Measurements from ENCODE around the gene PPM1M.

Gene PPM1M

DNA sequence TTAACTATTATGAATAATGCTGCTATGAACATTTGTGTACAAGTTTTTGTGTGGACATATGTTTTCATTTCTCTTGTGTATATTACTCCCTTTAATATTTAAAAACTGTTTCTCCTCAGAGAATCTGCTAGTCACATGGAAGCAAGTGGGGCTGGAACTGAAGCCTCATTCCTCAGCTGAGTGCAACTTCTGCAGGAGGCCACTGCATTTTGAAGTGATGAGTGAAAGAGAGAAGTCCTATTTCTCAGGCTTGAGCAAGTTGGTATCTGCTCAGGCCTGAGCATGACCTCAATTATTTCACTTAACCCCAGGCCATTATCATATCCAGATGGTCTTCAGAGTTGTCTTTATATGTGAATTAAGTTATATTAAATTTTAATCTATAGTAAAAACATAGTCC lies 31.7 kb upstream of the PPM1M start:
- Histone ChIP-seq H3K27ac (no peak overlapping the region), H3K27me3 (no peaks in the 10 kb centered on the region), H3K9me3 (no peaks in the 10 kb centered on the region), H3K9ac (no peak overlapping the region), H3K4me1 (peaks cover 32% of the 10 kb centered on the region), H3K36me3 (peaks cover 79% of the 10 kb centered on the region), H3K4me2 (no peak overlapping the region), H4K20me1 (no peaks in the 10 kb centered on the region), H3K4me3 (no peak overlapping the region)
- no peak for TF ChIP-seq Cebpa-rat (IDR thresholded peaks at IDR 0.05)

- Histone ChIP-seq H4K20me1 (no peaks in the 10 kb centered on the region), H3K27me3 (no peaks in the 10 kb centered on the region), H3K4me2 (no peak overlapping the region), H3K27ac (no peak overlapping the region), H3K4me1 (peaks cover 44% of the 10 kb centered on the region), H3K4me3 (no peak overlapping the region), H3K36me3 (peaks cover 64% of the 10 kb centered on the region), H3K9ac (no peak overlapping the region), H3K9me3 (no peaks in the 10 kb centered on the region)
- no peak for TF ChIP-seq Cebpa-rat (IDR thresholded peaks at IDR 0.05)
These were observed 30.2 kb upstream of the PPM1M start for GRCh38 chr3:52215351-52215750.

DNA sequence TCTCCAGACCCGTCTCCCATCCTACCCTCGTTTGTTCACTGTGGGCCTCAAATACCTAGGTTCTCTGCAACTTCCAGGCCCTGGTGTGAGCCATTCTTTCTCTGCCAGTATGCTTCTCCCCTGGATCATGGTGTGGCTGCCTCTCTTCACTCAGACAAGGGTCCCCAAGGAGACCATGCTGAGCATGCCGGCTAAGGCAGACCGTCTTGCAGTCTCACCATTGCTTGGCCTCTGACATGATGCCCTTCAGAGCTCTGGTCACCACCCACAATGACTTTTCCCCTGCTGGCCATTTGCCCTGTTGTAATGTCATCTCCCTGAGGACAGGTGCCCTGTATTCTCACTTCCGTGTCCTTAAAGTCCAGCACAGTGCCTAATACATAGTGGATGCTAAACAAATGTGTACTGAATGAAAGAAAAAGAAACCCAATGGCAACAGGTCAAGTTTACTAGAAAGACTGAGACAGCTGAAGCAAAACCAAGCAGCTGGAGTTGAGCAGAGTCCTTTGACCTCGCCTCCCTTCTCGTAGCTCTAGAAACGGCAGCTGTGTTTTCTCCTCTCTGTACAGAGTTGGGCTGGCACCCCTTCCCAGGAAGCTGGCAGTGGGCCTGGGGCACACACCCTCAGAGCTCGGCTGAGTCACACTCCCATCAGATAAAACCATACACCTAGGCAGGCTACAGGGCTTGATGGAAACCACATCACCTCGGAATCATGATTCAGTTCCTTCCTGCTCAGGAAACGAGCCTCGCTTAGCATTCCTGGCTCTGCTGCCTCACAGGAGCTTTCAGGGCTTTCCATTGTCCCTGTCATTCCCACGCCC lies 28.8 kb upstream of the PPM1M start:
- no peak for TF ChIP-seq Cebpa-rat (IDR thresholded peaks at IDR 0.05)
- H3K36me3 ChIP-seq: peaks cover 60% of the 10 kb centered on the region

DNA sequence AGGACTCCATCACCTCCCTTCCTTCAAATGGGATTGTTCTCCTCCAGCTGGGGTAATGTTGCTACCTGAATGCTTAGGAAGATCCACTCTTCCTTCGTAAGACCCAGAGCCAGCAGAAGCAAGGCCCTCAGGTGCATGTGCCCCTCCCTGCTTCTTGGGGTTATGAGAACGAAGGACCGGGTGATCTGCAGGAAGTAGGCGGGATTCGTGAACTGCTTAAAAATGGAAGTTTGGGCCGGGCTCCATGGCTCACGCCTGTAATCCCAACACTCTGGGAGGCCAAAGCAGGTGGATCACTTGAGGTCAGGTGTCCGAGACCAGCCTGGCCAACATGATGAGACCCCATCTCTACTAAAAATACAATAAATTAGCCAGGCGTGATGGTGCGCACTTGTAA lies 28.2 kb upstream of the PPM1M start:
- Histone ChIP-seq H4K20me1 (no peaks in the 10 kb centered on the region), H3K4me3 (no peak overlapping the region), H3K4me1 (peaks cover 64% of the 10 kb centered on the region), H3K4me2 (peak overlapping the region; percentile 80), H3K36me3 (peaks cover 60% of the 10 kb centered on the region), H3K27ac (0 out of 2 replicates have a peak overlapping the region, but pooled peaks have one; percentile 5), H3K27me3 (no peaks in the 10 kb centered on the region), H3K9me3 (no peaks in the 10 kb centered on the region), H3K9ac (no peak overlapping the region)
- TF ChIP-seq Cebpa-rat (IDR thresholded peaks at IDR 0.05): no peak

More for the DNA sequence above, 28.8 kb upstream of the PPM1M start:
- Histone ChIP-seq H3K9me3 (no peaks in the 10 kb centered on the region), H4K20me1 (no peaks in the 10 kb centered on the region), H3K9ac (no peak overlapping the region), H3K27ac (peak overlapping the region; percentile 5; the same call in 1 of the 2 replicates), H3K4me1 (peaks cover 58% of the 10 kb centered on the region), H3K27me3 (no peaks in the 10 kb centered on the region), H3K4me2 (peak overlapping the region; percentile 80), H3K4me3 (no peak overlapping the region)

GRCh38 chr3:52218026-52218425 lies 27.5 kb upstream of the PPM1M start:
- H3K4me3 ChIP-seq: no peak overlapping the region
- no peaks in the 10 kb centered on the region for H4K20me1 ChIP-seq
- no peak for TF ChIP-seq Cebpa-rat (IDR thresholded peaks at IDR 0.05)
- peaks cover 60% of the 10 kb centered on the region for H3K36me3 ChIP-seq
- no peak overlapping the region for H3K9ac ChIP-seq
- peak overlapping the region; percentile 59 for H3K27ac ChIP-seq
- H3K4me1 ChIP-seq: peaks cover 71% of the 10 kb centered on the region
- no peaks in the 10 kb centered on the region for H3K9me3 ChIP-seq
- peak overlapping the region; percentile 80 for H3K4me2 ChIP-seq
- H3K27me3 ChIP-seq: no peaks in the 10 kb centered on the region

DNA sequence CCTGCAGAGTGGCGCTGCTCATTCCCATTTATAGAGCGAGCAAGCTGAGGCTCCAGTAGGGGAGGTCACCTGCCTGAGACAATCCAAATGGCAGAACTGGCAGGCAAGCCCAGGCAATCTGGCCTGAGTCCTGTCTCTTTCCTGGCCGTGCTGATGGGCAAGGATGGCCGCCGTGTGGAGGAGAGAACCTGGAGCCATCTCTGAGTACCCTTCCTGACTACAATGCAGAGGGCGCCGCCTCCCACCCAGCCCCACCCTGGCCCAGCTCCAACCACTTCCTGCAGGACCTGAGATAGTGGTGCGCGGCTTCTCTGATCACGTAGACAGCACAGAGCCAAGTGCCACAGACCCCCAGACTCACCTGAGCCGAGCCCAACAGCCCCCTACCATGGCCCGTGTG lies 27.1 kb upstream of the PPM1M start:
- H3K4me1 ChIP-seq: peaks cover 75% of the 10 kb centered on the region
- H3K9ac ChIP-seq: 0 out of 2 replicates have a peak overlapping the region, but pooled peaks have one; percentile 7
- peak overlapping the region; percentile 59 for H3K27ac ChIP-seq
- H3K4me2 ChIP-seq: peak overlapping the region; percentile 80
- no peaks in the 10 kb centered on the region for H4K20me1 ChIP-seq
- no peaks in the 10 kb centered on the region for H3K27me3 ChIP-seq
- no peak for TF ChIP-seq Cebpa-rat (IDR thresholded peaks at IDR 0.05)
- H3K36me3 ChIP-seq: peaks cover 57% of the 10 kb centered on the region
- peak overlapping the region; percentile 6; the same call in 1 of the 2 replicates for H3K4me3 ChIP-seq
- H3K9me3 ChIP-seq: no peaks in the 10 kb centered on the region

DNA sequence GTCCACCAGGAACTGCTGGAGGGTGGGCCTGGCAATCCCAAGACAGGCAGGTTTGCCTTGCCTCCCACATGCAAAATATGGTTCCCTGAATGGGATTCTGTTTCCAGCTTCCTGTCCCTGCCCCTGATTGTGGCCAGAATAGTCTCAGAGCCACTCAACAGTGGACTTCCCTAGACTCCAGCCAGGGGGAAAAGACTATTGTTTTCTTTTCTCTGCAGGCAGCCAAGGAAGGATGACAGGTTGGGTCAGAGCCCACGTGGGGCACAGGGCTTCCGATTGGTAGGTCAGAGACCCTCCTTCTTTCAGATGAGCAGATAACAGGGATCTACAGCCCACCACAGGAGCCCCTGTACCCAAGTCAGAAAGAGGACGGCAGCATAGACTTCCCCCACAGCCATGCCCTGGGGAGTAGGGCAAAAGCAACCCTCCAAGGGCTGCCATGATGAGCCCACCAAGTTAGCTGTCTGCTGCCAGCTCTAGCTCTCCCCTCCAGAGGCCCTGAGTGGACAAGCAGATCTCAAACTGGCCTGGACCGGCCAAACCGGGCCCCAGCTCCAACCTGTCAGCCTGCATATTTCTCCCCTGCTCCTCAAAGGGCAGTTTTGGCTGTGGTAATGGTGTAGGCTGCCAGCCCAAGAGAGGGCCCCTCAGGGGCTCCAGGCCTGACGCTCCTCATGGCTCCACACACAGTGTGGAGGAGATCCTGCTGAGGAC lies 26.5 kb upstream of the PPM1M start:
- TF ChIP-seq Cebpa-rat (IDR thresholded peaks at IDR 0.05): no peak
- peaks cover 50% of the 10 kb centered on the region for H3K36me3 ChIP-seq
- H3K9ac ChIP-seq: peak overlapping the region; percentile 7; the same call in 1 of the 2 replicates
- H3K27me3 ChIP-seq: no peaks in the 10 kb centered on the region
- no peaks in the 10 kb centered on the region for H4K20me1 ChIP-seq
- peak overlapping the region; percentile 80 for H3K4me2 ChIP-seq
- H3K4me3 ChIP-seq: peak overlapping the region; percentile 6; the same call in 1 of the 2 replicates
- no peaks in the 10 kb centered on the region for H3K9me3 ChIP-seq
- H3K4me1 ChIP-seq: peaks cover 81% of the 10 kb centered on the region
- H3K27ac ChIP-seq: peak overlapping the region; percentile 57

- peak overlapping the region; percentile 96 for H3K27ac ChIP-seq
- peak overlapping the region; percentile 97 for H3K4me2 ChIP-seq
- no peaks in the 10 kb centered on the region for H3K9me3 ChIP-seq
- 0 out of 2 replicates have a peak overlapping the region, but pooled peaks have one; percentile 24 for H3K9ac ChIP-seq
- H3K4me1 ChIP-seq: peaks cover 94% of the 10 kb centered on the region
- H3K4me3 ChIP-seq: no peak overlapping the region
- no peaks in the 10 kb centered on the region for H3K27me3 ChIP-seq
- no peaks in the 10 kb centered on the region for H4K20me1 ChIP-seq
- no peak for TF ChIP-seq Cebpa-rat (IDR thresholded peaks at IDR 0.05)
- H3K36me3 ChIP-seq: peaks cover 36% of the 10 kb centered on the region
These were observed 25.1 kb upstream of the PPM1M start for GRCh38 chr3:52220380-52221026.

- H3K4me1 ChIP-seq: peaks cover 95% of the 10 kb centered on the region
- peak overlapping the region; percentile 97 for H3K4me2 ChIP-seq
- H3K4me3 ChIP-seq: no peak overlapping the region
- TF ChIP-seq Cebpa-rat (IDR thresholded peaks at IDR 0.05): no peak
- peak overlapping the region; percentile 96 for H3K27ac ChIP-seq
- no peaks in the 10 kb centered on the region for H4K20me1 ChIP-seq
- peaks cover 30% of the 10 kb centered on the region; the same call in 1 of the 2 replicates for H3K36me3 ChIP-seq
- H3K9me3 ChIP-seq: no peaks in the 10 kb centered on the region
- H3K27me3 ChIP-seq: no peaks in the 10 kb centered on the region
- H3K9ac ChIP-seq: 0 out of 2 replicates have a peak overlapping the region, but pooled peaks have one; percentile 24
These were observed 24.4 kb upstream of the PPM1M start for GRCh38 chr3:52221141-52221562.

All from BLaER1 (cell line).